Breast epithelium (tissue), 3 donors: ENCODE results near the gene POLR1E.

Experiments
- POLR2A ChIP-seq: fragments of 450-650 bp; IDR thresholded peaks from one replicate; pipeline ENCODE4 v1.6.1; 2016; ENCODE audit warnings: antibody characterized with exemption, mild to moderate bottlenecking, moderate library complexity
- POLR2AphosphoS5 ChIP-seq, 3 donors: sonication (generic); formaldehyde crosslinking; IDR thresholded peaks; one replicate each; pipeline ENCODE4 v1.6.1; 2017; ENCODE audit warnings: antibody characterized with exemption in 3 of 3
- TF ChIP-seq, protein P1 (sequence below), 3 donors: fragments of 450-650 bp; IDR thresholded peaks; one replicate each; pipeline ENCODE4 v1.5.1; 2016 to 2017; ENCODE audit warnings: antibody characterized with exemption in 3 of 3, mild to moderate bottlenecking in 3 of 3, moderate library complexity in 3 of 3

DNA sequence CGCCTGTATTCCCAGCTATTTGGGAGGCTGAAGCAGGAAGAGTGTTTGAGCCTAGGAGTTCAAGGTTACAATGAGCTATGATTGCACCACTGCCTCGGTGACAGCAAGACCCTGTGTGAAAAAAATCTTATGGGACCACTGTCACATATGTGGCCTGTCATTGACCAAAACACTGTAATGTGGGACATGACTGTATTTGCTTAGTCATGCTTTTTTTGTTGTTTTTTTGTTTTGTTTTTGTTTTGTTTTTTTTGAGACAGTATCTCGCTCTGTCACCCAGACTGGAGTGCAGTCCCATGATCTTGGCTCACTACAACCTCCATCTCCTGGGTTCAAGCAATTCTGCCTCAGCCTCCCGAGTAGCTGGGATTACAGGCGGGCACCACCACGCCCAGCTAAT lies 13.5 kb downstream of the POLR1E start:
- TF ChIP-seq POLR2A (no peak), POLR2AphosphoS5 (IDR thresholded peaks at IDR 0.05) (no peak)
- TF ChIP-seq, protein P1, sequence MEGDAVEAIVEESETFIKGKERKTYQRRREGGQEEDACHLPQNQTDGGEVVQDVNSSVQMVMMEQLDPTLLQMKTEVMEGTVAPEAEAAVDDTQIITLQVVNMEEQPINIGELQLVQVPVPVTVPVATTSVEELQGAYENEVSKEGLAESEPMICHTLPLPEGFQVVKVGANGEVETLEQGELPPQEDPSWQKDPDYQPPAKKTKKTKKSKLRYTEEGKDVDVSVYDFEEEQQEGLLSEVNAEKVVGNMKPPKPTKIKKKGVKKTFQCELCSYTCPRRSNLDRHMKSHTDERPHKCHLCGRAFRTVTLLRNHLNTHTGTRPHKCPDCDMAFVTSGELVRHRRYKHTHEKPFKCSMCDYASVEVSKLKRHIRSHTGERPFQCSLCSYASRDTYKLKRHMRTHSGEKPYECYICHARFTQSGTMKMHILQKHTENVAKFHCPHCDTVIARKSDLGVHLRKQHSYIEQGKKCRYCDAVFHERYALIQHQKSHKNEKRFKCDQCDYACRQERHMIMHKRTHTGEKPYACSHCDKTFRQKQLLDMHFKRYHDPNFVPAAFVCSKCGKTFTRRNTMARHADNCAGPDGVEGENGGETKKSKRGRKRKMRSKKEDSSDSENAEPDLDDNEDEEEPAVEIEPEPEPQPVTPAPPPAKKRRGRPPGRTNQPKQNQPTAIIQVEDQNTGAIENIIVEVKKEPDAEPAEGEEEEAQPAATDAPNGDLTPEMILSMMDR (IDR thresholded peaks at IDR 0.05), result no peak
